Ishikawa (cell line): ENCODE measurements around the gene CHN2.

Source experiments
- CEBPB ChIP-seq: IDR thresholded peaks from 2 replicates; pipeline ENCODE4 v1.6.1; 2012
- CREB1 ChIP-seq: IDR thresholded peaks from 2 replicates; pipeline ENCODE4 v1.6.1; 2012; ENCODE audit warnings: low read depth
- EGR1 ChIP-seq: IDR thresholded peaks from 2 replicates; pipeline ENCODE4 v1.6.1; 2012
- EP300 ChIP-seq: IDR thresholded peaks from 2 replicates; pipeline ENCODE4 v1.6.1; 2012; ENCODE audit warnings: borderline replicate concordance
- FOXM1 ChIP-seq: IDR thresholded peaks from 2 replicates; pipeline ENCODE4 v1.6.1; 2012; ENCODE audit warnings: low read depth, borderline replicate concordance
- MAX ChIP-seq: IDR thresholded peaks from 2 replicates; pipeline ENCODE4 v1.6.1; 2012
- NFIC ChIP-seq: IDR thresholded peaks from 2 replicates; pipeline ENCODE4 v1.6.1; 2012
- RAD21 ChIP-seq: IDR thresholded peaks from 2 replicates; pipeline ENCODE4 v1.6.1; 2012; ENCODE audit warnings: low read depth
- REST ChIP-seq: IDR thresholded peaks from 2 replicates; pipeline ENCODE4 v1.6.1; 2012; ENCODE audit warnings: low read depth, mild to moderate bottlenecking
- TAF1 ChIP-seq: IDR thresholded peaks from 2 replicates; pipeline ENCODE4 v1.6.1; 2012; ENCODE audit warnings: low read depth, mild to moderate bottlenecking
- TCF12 ChIP-seq: IDR thresholded peaks from 2 replicates; pipeline ENCODE4 v1.6.1; 2012; ENCODE audit warnings: low read depth
- TEAD4 ChIP-seq: IDR thresholded peaks from 2 replicates; pipeline ENCODE4 v1.6.1; 2012
- USF1 ChIP-seq: IDR thresholded peaks from 2 replicates; pipeline ENCODE4 v1.6.1; 2012
- YY1 ChIP-seq: IDR thresholded peaks from 2 replicates; pipeline ENCODE4 v1.6.1; 2012; ENCODE audit warnings: low read depth
- ZBTB7A ChIP-seq: IDR thresholded peaks from 2 replicates; pipeline ENCODE4 v1.6.1; 2012; ENCODE audit warnings: low read depth

The CHN2 gene

GRCh38 chr7:29426587-29426986 lies 232.0 kb downstream of the CHN2 start:
- TF ChIP-seq ZBTB7A, result no peak
- TF ChIP-seq TAF1, result no peak
- no peak for TF ChIP-seq CREB1
- TF ChIP-seq REST, result no peak
- TF ChIP-seq MAX, result no peak
- TF ChIP-seq EGR1, result no peak
- no peak for TF ChIP-seq FOXM1
- TF ChIP-seq TCF12, result no peak
- no peak for TF ChIP-seq YY1
- no peak for TF ChIP-seq USF1
- no peak for TF ChIP-seq NFIC
- TF ChIP-seq RAD21, result no peak
- no peak for TF ChIP-seq TEAD4
- no peak for TF ChIP-seq CEBPB
- no peak for TF ChIP-seq EP300

- TF ChIP-seq USF1 (no peak), REST (no peak), TCF12 (no peak), EGR1 (no peak), MAX (no peak), FOXM1 (no peak), ZBTB7A (no peak), YY1 (no peak), TAF1 (no peak), NFIC (no peak), RAD21 (no peak)
Observed at GRCh38 chr7:29429401-29429800, 234.8 kb downstream of the CHN2 start.

GRCh38 chr7:29430279-29430949 lies 235.8 kb downstream of the CHN2 start:
- TF ChIP-seq ZBTB7A (no peak), EP300 (no peak), TCF12 (no peak), NFIC (no peak), YY1 (no peak), TAF1 (no peak), TEAD4 (no peak), USF1 (no peak), REST (no peak), CEBPB (no peak), MAX (no peak), EGR1 (no peak), CREB1 (no peak), RAD21 (no peak), FOXM1 (no peak)
